ENCODE results near the gene ZC3H7B.

- TF ChIP-seq POLR2A (IDR thresholded peaks at IDR 0.05) (no peak), POLR2AphosphoS5 (IDR thresholded peaks at IDR 0.05) (no peak), EP300 (IDR thresholded peaks at IDR 0.05) (no peak)
- TF ChIP-seq, protein P1, sequence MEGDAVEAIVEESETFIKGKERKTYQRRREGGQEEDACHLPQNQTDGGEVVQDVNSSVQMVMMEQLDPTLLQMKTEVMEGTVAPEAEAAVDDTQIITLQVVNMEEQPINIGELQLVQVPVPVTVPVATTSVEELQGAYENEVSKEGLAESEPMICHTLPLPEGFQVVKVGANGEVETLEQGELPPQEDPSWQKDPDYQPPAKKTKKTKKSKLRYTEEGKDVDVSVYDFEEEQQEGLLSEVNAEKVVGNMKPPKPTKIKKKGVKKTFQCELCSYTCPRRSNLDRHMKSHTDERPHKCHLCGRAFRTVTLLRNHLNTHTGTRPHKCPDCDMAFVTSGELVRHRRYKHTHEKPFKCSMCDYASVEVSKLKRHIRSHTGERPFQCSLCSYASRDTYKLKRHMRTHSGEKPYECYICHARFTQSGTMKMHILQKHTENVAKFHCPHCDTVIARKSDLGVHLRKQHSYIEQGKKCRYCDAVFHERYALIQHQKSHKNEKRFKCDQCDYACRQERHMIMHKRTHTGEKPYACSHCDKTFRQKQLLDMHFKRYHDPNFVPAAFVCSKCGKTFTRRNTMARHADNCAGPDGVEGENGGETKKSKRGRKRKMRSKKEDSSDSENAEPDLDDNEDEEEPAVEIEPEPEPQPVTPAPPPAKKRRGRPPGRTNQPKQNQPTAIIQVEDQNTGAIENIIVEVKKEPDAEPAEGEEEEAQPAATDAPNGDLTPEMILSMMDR (IDR thresholded peaks at IDR 0.05): no peak
These were observed 29.5 kb upstream of the ZC3H7B start for GRCh38 chr22:41271787-41272186.
